ENCODE data around the gene POU6F1. TPM values are rescaled to one million over a fixed set of nuclear protein-coding genes. Genes with fewer than 3 reads are reported as not detected.

POU6F1 gene
- polyA plus RNA-seq, 12 donors = 6.2 to 19.8 (median 8.0) TPM; not detected in 1

GRCh38 chr12:51171884-51172514 lies 45.9 kb downstream of the POU6F1 start:
- DNase-seq = no peak

- DNase-seq = no peak
These were observed 54.1 kb downstream of the POU6F1 start for GRCh38 chr12:51163795-51164194.

GRCh38 chr12:51162217-51162616 lies 55.6 kb downstream of the POU6F1 start:
- no peak for DNase-seq

- no peak for DNase-seq
These were observed 56.9 kb downstream of the POU6F1 start for GRCh38 chr12:51160814-51161459.

GRCh38 chr12:51156245-51156765 lies 61.6 kb downstream of the POU6F1 start:
- DNase-seq = no peak

GRCh38 chr12:51152953-51153352 lies 64.9 kb downstream of the POU6F1 start:
- DNase-seq = no peak

- DNase-seq = no peak
These were observed 67.1 kb downstream of the POU6F1 start for GRCh38 chr12:51150777-51151176.

- DNase-seq = no peak
These were observed 70.6 kb downstream of the POU6F1 start for GRCh38 chr12:51147309-51147708.

GRCh38 chr12:51139292-51139844 lies 78.5 kb downstream of the POU6F1 start:
- no peak for DNase-seq

Other genes with a start within 250 kb of the POU6F1 start
- gene SLC11A2, start 191.7 kb downstream of the POU6F1 start, polyA plus RNA-seq (ENCODE audit: insufficient read length in 12 of 12) = 10 to 100 TPM in 11 of 12 donors, not detected in 1; 20.0 to 37.3 (median 25.5) TPM
- gene LETMD1, start 169.7 kb downstream of the POU6F1 start, polyA plus RNA-seq (ENCODE audit: insufficient read length in 12 of 12) = 10 to 100 TPM in 11 of 12 donors, not detected in 1; 39.7 to 89.0 (median 52.8) TPM
- gene CSRNP2, start 134.5 kb downstream of the POU6F1 start, polyA plus RNA-seq (ENCODE audit: insufficient read length in 12 of 12) = 10 to 100 TPM in 11 of 12 donors, not detected in 1; 20.5 to 32.8 (median 27.0) TPM
- 10 to 100 TPM in 11 of 12 donors, not detected in 1; 30.9 to 51.2 (median 46.3) TPM for gene TFCP2, start 44.9 kb downstream of the POU6F1 start, polyA plus RNA-seq (ENCODE audit: insufficient read length in 12 of 12)
- 100 to 1,000 TPM in 3 of 12 donors, 10 to 100 TPM in 8, not detected in 1; 71.1 to 147 (median 80.8) TPM for gene DAZAP2, start 20.8 kb upstream of the POU6F1 start, polyA plus RNA-seq (ENCODE audit: insufficient read length in 12 of 12)
- gene SMAGP, start 52.4 kb upstream of the POU6F1 start, polyA plus RNA-seq (ENCODE audit: insufficient read length in 12 of 12) = 10 to 100 TPM in 6 of 12 donors, 1 to 10 TPM in 5, not detected in 1; 6.2 to 31.8 (median 10.8) TPM
- gene BIN2, start 106.1 kb upstream of the POU6F1 start, polyA plus RNA-seq (ENCODE audit: insufficient read length in 12 of 12) = 10 to 100 TPM in 1 of 12 donors, 1 to 10 TPM in 9, not detected in 2; 1.7 to 11.7 (median 2.3) TPM
- not detected for gene CELA1, start 128.6 kb upstream of the POU6F1 start, polyA plus RNA-seq (ENCODE audit: insufficient read length in 12 of 12)
- 1 to 10 TPM in 2 of 12 donors, under 1 TPM in 8, not detected in 2; 0.26 to 4.1 (median 0.56) TPM for gene GALNT6, start 173.3 kb upstream of the POU6F1 start, polyA plus RNA-seq (ENCODE audit: insufficient read length in 12 of 12)
- gene SLC4A8, start 206.8 kb upstream of the POU6F1 start, polyA plus RNA-seq (ENCODE audit: insufficient read length in 12 of 12) = 1 to 10 TPM in 9 of 12 donors, under 1 TPM in 2, not detected in 1; 0.47 to 2.8 (median 1.4) TPM

Data from muscle of arm (tissue), 12 donors.